ENCODE data around the gene C12orf60.

C12orf60 gene

DNA sequence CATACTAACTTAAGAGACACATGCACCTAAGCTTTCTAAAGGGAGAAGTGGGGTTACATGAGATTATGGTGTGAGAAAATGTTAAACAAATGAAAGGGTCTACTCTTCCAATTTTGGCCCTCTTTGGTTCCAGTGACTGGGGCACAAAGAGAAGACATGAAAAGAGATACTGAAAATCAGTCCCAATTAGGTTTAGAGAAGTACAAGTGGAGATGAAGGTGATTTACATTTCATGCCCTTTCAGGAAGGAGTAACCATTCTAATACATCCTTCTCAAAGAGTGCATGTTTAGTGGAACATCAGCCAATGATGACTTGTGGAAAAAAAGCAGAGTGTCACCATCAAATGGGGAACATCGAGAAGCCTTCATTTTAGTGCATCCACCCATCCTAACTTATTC lies 67.8 kb downstream of the C12orf60 start:
- POLR2A ChIA-PET, result no interaction called here
- TF ChIP-seq, protein P1, sequence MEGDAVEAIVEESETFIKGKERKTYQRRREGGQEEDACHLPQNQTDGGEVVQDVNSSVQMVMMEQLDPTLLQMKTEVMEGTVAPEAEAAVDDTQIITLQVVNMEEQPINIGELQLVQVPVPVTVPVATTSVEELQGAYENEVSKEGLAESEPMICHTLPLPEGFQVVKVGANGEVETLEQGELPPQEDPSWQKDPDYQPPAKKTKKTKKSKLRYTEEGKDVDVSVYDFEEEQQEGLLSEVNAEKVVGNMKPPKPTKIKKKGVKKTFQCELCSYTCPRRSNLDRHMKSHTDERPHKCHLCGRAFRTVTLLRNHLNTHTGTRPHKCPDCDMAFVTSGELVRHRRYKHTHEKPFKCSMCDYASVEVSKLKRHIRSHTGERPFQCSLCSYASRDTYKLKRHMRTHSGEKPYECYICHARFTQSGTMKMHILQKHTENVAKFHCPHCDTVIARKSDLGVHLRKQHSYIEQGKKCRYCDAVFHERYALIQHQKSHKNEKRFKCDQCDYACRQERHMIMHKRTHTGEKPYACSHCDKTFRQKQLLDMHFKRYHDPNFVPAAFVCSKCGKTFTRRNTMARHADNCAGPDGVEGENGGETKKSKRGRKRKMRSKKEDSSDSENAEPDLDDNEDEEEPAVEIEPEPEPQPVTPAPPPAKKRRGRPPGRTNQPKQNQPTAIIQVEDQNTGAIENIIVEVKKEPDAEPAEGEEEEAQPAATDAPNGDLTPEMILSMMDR (IDR thresholded peaks at IDR 0.05; ENCODE audit: control extremely low read depth, extremely low read depth, low read depth, missing control alignments), result no peak
- CTCF ChIA-PET, result interaction anchor here (1.0 to 1.7 kb wide), 2 partner anchors 21 to 24 kb away, joined by 3 to 4 read pairs; no protein-coding TSS in a partner anchor
- no peak for DNase-seq (ENCODE audit: extremely low spot score)

DNA sequence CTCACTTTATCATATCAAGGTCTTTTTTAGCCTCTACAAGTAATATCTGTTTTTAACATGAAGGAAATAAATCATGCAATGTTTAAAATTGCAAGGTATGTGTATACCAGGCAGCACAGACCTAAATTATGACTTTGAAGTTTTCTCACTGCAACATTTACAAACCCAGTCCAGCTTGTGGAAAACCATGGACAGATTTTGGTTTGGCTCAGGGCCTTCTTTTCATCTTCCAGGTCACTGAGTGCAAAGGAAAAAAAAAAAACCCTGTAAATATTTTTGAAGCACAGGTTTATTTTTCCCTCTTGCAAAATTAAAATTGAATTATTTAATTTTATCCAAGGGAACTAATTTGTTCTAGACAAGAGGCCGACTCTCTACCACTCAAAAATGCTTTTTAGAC lies 68.4 kb downstream of the C12orf60 start:
- TF ChIP-seq, protein P1 (IDR thresholded peaks at IDR 0.05; ENCODE audit: control extremely low read depth, extremely low read depth, low read depth, missing control alignments), result no peak
- ChIA-PET POLR2A (no interaction called here), CTCF (no interaction called here)
- DNase-seq (ENCODE audit: extremely low spot score), result no peak

DNA sequence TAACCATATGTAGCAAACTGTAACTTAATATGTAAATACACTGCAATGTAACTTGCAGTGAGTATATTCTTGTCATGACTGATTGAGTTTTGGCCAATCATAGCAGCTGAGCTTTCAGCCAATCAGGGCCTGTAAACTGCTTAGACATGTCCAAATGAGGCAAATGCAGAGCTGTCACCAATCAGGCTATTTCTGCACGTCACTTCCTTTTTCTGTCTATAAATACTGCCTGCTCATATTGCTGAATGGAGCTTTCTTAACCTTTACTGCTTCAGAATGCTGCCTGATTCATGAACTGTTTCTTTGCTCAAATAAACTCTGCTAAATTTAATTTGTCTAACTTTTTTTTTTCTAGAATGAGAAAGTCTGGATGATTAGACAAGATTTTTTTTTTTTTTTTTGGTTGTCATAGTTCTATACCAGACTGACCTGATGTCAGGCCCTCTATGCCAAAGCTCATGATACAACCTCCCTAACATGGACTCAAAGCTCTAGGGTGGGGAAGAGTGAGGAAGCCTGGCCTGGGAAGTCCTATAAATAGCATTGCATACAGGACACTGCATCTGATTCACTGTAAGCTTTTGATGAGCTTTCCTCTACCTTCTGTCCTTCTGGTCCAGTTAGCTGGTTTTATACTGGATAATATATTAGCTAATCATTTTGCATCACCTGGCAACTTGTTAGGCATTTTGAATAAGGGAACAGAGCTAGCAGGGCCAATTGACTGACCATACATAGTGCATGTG lies 70.1 kb downstream of the C12orf60 start:
- CTCF ChIA-PET, result interaction anchor here (0.7 to 2.2 kb wide), 7 partner anchors 16 to 37 kb away, joined by 3 to 12 read pairs (median 4); no protein-coding TSS in a partner anchor
- DNase-seq (ENCODE audit: extremely low spot score), result no peak
- POLR2A ChIA-PET, result interaction anchor here (0.7 kb wide), 1 partner anchor 103 kb away, joined by 3 read pairs; no protein-coding TSS in a partner anchor
- TF ChIP-seq, protein P1 (IDR thresholded peaks at IDR 0.05; ENCODE audit: control extremely low read depth, extremely low read depth, low read depth, missing control alignments), result no peak
